GM23338 (cell line): ENCODE data around the gene CSRP2. TPM values are rescaled to one million over a fixed set of nuclear protein-coding genes. Genes with fewer than 3 reads are reported as not detected.

Experiments used
- ATAC-seq: fragments of 200-7000 bp; cut with Tn5 transposase; 3 replicates; pipeline ENCODE4 v1.9.1; 2020
- DNase-seq: peaks from one replicate; pipeline ENCODE4 v3.0.0-alpha.2; 2015; ENCODE audit warnings: low spot score
- H2AFZ ChIP-seq: fragments of 200-600 bp; sonication (generic); 2 replicates; pipeline ENCODE4 v1.8.0; 2016; ENCODE audit warnings: antibody characterized with exemption, mild to moderate bottlenecking, moderate library complexity
- H3F3A ChIP-seq: fragments of 200-600 bp; sonication (generic); replicated peaks from 2 replicates; pipeline ENCODE4 v1.8.0; 2017; ENCODE audit warnings: antibody characterized with exemption, mixed run types, low read depth
- H3K27ac ChIP-seq: fragments of 200-600 bp; sonication (generic); 2 replicates; pipeline ENCODE4 v1.6.1; 2016; ENCODE audit warnings: low read depth
- H3K27me3 ChIP-seq: fragments of 200-600 bp; sonication (generic); 2 replicates; pipeline ENCODE4 v1.8.0; 2016; ENCODE audit warnings: mild to moderate bottlenecking, mixed run types, moderate library complexity; ENCODE audit not compliant: insufficient read depth
- H3K36me3 ChIP-seq: fragments of 200-600 bp; sonication (generic); 2 replicates; pipeline ENCODE4 v1.8.0; 2016; ENCODE audit warnings: mild to moderate bottlenecking; ENCODE audit not compliant: insufficient read depth
- H3K4me1 ChIP-seq: fragments of 200-600 bp; sonication (generic); 2 replicates; pipeline ENCODE4 v1.8.0; 2016; ENCODE audit warnings: mild to moderate bottlenecking, moderate library complexity; ENCODE audit not compliant: insufficient read depth
- H3K4me2 ChIP-seq: fragments of 200-600 bp; sonication (generic); 2 replicates; pipeline ENCODE4 v1.7.1; 2017; ENCODE audit warnings: mixed run types
- H3K4me3 ChIP-seq: fragments of 200-600 bp; sonication (generic); 2 replicates; pipeline ENCODE4 v1.6.1; 2016; ENCODE audit warnings: mixed run types
- H3K79me2 ChIP-seq: fragments of 200-600 bp; sonication (generic); replicated peaks from 2 replicates; pipeline ENCODE4 v1.8.0; 2017; ENCODE audit warnings: mild to moderate bottlenecking; ENCODE audit not compliant: insufficient read depth
- H3K9me2 ChIP-seq: fragments of 200-600 bp; sonication (generic); 2 replicates; pipeline ENCODE4 v1.8.0; 2017; ENCODE audit not compliant: insufficient read depth
- H4K20me1 ChIP-seq: fragments of 200-600 bp; sonication (generic); replicated peaks from 2 replicates; pipeline ENCODE4 v1.8.0; 2017; ENCODE audit warnings: mild to moderate bottlenecking; ENCODE audit not compliant: insufficient read depth
- H3K27ac Mint-ChIP-seq: 2 replicates; pipeline ENCODE4 v1.8.0; 2020; ENCODE audit warnings: inconsistent platforms, mild to moderate bottlenecking, moderate library complexity, mixed read lengths
- H3K27me3 Mint-ChIP-seq: 3 replicates; pipeline ENCODE4 v1.8.0; 2022; ENCODE audit warnings: low read depth, mild to moderate bottlenecking, moderate library complexity, mixed read lengths, inconsistent platforms; ENCODE audit not compliant: insufficient read depth, poor library complexity
- H3K36me3 Mint-ChIP-seq: 3 replicates; pipeline ENCODE4 v1.8.0; 2021; ENCODE audit warnings: low read depth, mild to moderate bottlenecking, inconsistent platforms, moderate library complexity, mixed read lengths
- H3K4me1 Mint-ChIP-seq: 3 replicates; pipeline ENCODE4 v1.8.0; 2020; ENCODE audit warnings: mild to moderate bottlenecking, inconsistent platforms, mixed read lengths
- H3K4me3 Mint-ChIP-seq: 3 replicates; pipeline ENCODE4 v1.8.0; 2021; ENCODE audit warnings: moderate library complexity, mild to moderate bottlenecking, inconsistent platforms, mixed read lengths
- H3K9me3 Mint-ChIP-seq: 3 replicates; pipeline ENCODE4 v1.8.0; 2020; ENCODE audit warnings: moderate library complexity, mild to moderate bottlenecking, inconsistent platforms, mixed read lengths
- CTCF ChIP-seq, 2 experiments: fragments of 200-600 bp in 1 of 2; sonication (generic) in 1 of 2; conservative IDR thresholded peaks; 2 replicates each; pipeline versions ENCODE4 v1.5.1 to v1.6.1; 2016 to 2017; ENCODE audit warnings: antibody characterized with exemption in 2 of 2, low read depth in 2 of 2, mild to moderate bottlenecking in 2 of 2, moderate library complexity in 1 of 2
- EZH2phosphoT487 ChIP-seq: fragments of 200-600 bp; sonication (generic); IDR thresholded peaks from one replicate; pipeline ENCODE4 v1.8.1; 2018; ENCODE audit warnings: antibody characterized with exemption; ENCODE audit not compliant: unreplicated experiment
- JUNB ChIP-seq: IDR thresholded peaks from one replicate; pipeline ENCODE4 v1.6.1; 2016; ENCODE audit warnings: antibody characterized with exemption; ENCODE audit not compliant: unreplicated experiment
- POLR2AphosphoS5 ChIP-seq: IDR thresholded peaks from 2 replicates; pipeline ENCODE4 v1.6.1; 2016; ENCODE audit warnings: antibody characterized with exemption, low read depth
- ZNF114 ChIP-seq: fragments of 250-450 bp; sonication (Bioruptor Pico); IDR thresholded peaks from 2 replicates; pipeline ENCODE4 v1.5.0; 2020; ENCODE audit warnings: mild to moderate bottlenecking, moderate library complexity
- ZNF462 ChIP-seq: fragments of 250-450 bp; sonication (Bioruptor Pico); IDR thresholded peaks from 2 replicates; pipeline ENCODE4 v1.5.0; 2020; ENCODE audit warnings: mild to moderate bottlenecking, moderate library complexity
- polyA plus RNA-seq: library from polyadenylated mRNA; unstranded; fragments of >200 nt; fragmentation: Nextera tagmentation; extraction: Ambion mirVana; gene quantifications from 2 replicates; pipeline ENCODE4 v1.2.1, GENCODE V29; 2016
- total RNA-seq: library from RNA; depleted of rRNA; stranded (reverse); fragments of >200 nt; shearing (Covaris generic); gene quantifications from 2 replicates; pipeline ENCODE4 v1.2.3, GENCODE V29; 2014

Gene CSRP2
- total and polyA plus RNA-seq, 2 experiments from 2014 or later: 166 to 315 TPM

GRCh38 chr12:76883811-76884210 is 5.0 kb upstream of the CSRP2 start (continued):
- TF ChIP-seq ZNF462 (CRISPR knock-in tag): no peak
- TF ChIP-seq ZNF114 (CRISPR knock-in tag): no peak
- no peak for TF ChIP-seq EZH2phosphoT487
- TF ChIP-seq JUNB: no peak

- H3K27ac Mint-ChIP-seq: no peak overlapping the region; the same call in 1 of the 2 replicates
- H3K27me3 Mint-ChIP-seq: peaks cover 9% of the 10 kb centered on the region
- no peak overlapping the region for H3K4me3 Mint-ChIP-seq
- no peaks in the 10 kb centered on the region; the same call in 2 of the 3 replicates for H3K36me3 Mint-ChIP-seq
- DNase-seq (no peak), ATAC-seq (no peak)
- H3K4me1 ChIP-seq: peaks cover 6% of the 10 kb centered on the region
- no peak overlapping the region for H3K4me2 ChIP-seq
- no peaks in the 10 kb centered on the region for H3K9me2 ChIP-seq
- H3K79me2 ChIP-seq: no peaks in the 10 kb centered on the region
- no peaks in the 10 kb centered on the region for H3K9me3 Mint-ChIP-seq
- no peaks in the 10 kb centered on the region for H4K20me1 ChIP-seq
- H3K36me3 ChIP-seq: no peaks in the 10 kb centered on the region
- no peak overlapping the region for H3K27ac ChIP-seq
- no peaks in the 10 kb centered on the region for H3K27me3 ChIP-seq
- peaks cover 3% of the 10 kb centered on the region; the same call in 1 of the 2 replicates for H3F3A ChIP-seq
- peak overlapping the region; percentile 60; the same call in 1 of the 2 replicates for H2AFZ ChIP-seq
- H3K4me3 ChIP-seq: no peak overlapping the region
- peaks cover 12% of the 10 kb centered on the region for H3K4me1 Mint-ChIP-seq
- TF ChIP-seq POLR2AphosphoS5 (no peak), ZNF462 (CRISPR knock-in tag) (no peak), CTCF (conservative IDR thresholded peaks at IDR 0.05; ENCODE audit: low read depth in 2 of 2) (no peak)
Measured at GRCh38 chr12:76883151-76883550, 4.3 kb upstream of the CSRP2 start.
